Loucy (cell line): Measurements from ENCODE around the gene MYL11.

Source experiments
- H2AFZ ChIP-seq: fragments of 200-600 bp; sonication (generic); 2 replicates; pipeline ENCODE4 v1.6.0; 2016; ENCODE audit warnings: antibody characterized with exemption, mild to moderate bottlenecking, low read length, moderate library complexity
- H3F3A ChIP-seq: fragments of 200-600 bp; 2 replicates; pipeline ENCODE4 v1.6.0; 2016; ENCODE audit warnings: antibody characterized with exemption, low read depth, mild to moderate bottlenecking
- H3K27me3 ChIP-seq: fragments of 200-600 bp; sonication (generic); 2 replicates; pipeline ENCODE4 v1.6.1; 2014; ENCODE audit warnings: low read length, mild to moderate bottlenecking; ENCODE audit not compliant: insufficient read depth, poor library complexity, severe bottlenecking
- H3K36me3 ChIP-seq: fragments of 200-600 bp; sonication (generic); 2 replicates; pipeline ENCODE4 v1.6.1; 2016; ENCODE audit warnings: low read length; ENCODE audit not compliant: insufficient read depth
- H3K4me1 ChIP-seq: fragments of 200-600 bp; sonication (generic); 2 replicates; pipeline ENCODE4 v1.5.1; 2014; ENCODE audit warnings: low read length, mild to moderate bottlenecking; ENCODE audit not compliant: insufficient read depth, poor library complexity, severe bottlenecking
- H3K4me2 ChIP-seq: fragments of 200-600 bp; sonication (generic); 2 replicates; pipeline ENCODE4 v1.6.0; 2014; ENCODE audit warnings: antibody characterized with exemption, low read length, low read depth, mild to moderate bottlenecking; ENCODE audit not compliant: poor library complexity, severe bottlenecking
- H3K4me3 ChIP-seq: fragments of 200-600 bp; sonication (generic); 2 replicates; pipeline ENCODE4 v1.5.1; 2014; ENCODE audit warnings: low read length, mild to moderate bottlenecking, mixed read lengths; ENCODE audit not compliant: poor library complexity, severe bottlenecking
- H3K79me2 ChIP-seq: fragments of 200-600 bp; sonication (generic); 2 replicates; pipeline ENCODE4 v1.6.1; 2014; ENCODE audit warnings: low read length; ENCODE audit not compliant: insufficient read depth
- H3K9ac ChIP-seq: fragments of 200-600 bp; sonication (generic); 2 replicates; pipeline ENCODE4 v1.6.0; 2014; ENCODE audit warnings: mild to moderate bottlenecking, low read depth, low read length, moderate library complexity; ENCODE audit not compliant: poor library complexity, severe bottlenecking
- H3K9me2 ChIP-seq: fragments of 200-600 bp; sonication (generic); replicated peaks from 2 replicates; pipeline ENCODE4 v1.6.1; 2016; ENCODE audit warnings: low read depth, low read length, mixed read lengths
- H3K9me3 ChIP-seq: fragments of 200-600 bp; sonication (generic); 2 replicates; pipeline ENCODE4 v1.6.1; 2014; ENCODE audit warnings: mild to moderate bottlenecking, antibody characterized with exemption, low read length, low read depth; ENCODE audit not compliant: insufficient read depth
- H4K20me1 ChIP-seq: fragments of 200-600 bp; sonication (generic); 2 replicates; pipeline ENCODE4 v1.6.0; 2014; ENCODE audit warnings: antibody characterized with exemption, low read length, mild to moderate bottlenecking; ENCODE audit not compliant: insufficient read depth, poor library complexity, severe bottlenecking
- CTCF ChIP-seq: fragments of 200-600 bp; sonication (generic); conservative IDR thresholded peaks from 2 replicates; pipeline ENCODE4 v1.5.1; 2014; ENCODE audit warnings: mild to moderate bottlenecking, antibody characterized with exemption, low read length
- EZH2phosphoT487 ChIP-seq: fragments of 200-600 bp; IDR thresholded peaks from 2 replicates; pipeline ENCODE4 v1.6.1; 2018; ENCODE audit warnings: antibody characterized with exemption, mild to moderate bottlenecking, moderate library complexity, borderline replicate concordance

MYL11 gene

GRCh38 chr16:30346286-30346685, 28.3 kb upstream of the MYL11 start:
- H4K20me1 ChIP-seq: no peaks in the 10 kb centered on the region
- no peak overlapping the region for H3K4me3 ChIP-seq
- no peak overlapping the region for H2AFZ ChIP-seq
- H3K79me2 ChIP-seq: peaks cover under 1% of the 10 kb centered on the region; the same call in 1 of the 2 replicates
- H3F3A ChIP-seq: peaks cover 5% of the 10 kb centered on the region; the same call in 1 of the 2 replicates
- H3K9me2 ChIP-seq: no peaks in the 10 kb centered on the region
- TF ChIP-seq EZH2phosphoT487 (no peak), CTCF (no peak)
- peaks cover 7% of the 10 kb centered on the region; the same call in 1 of the 2 replicates for H3K36me3 ChIP-seq
- H3K9me3 ChIP-seq: no peaks in the 10 kb centered on the region
- no peak overlapping the region for H3K4me2 ChIP-seq
- H3K9ac ChIP-seq: no peak overlapping the region
- no peaks in the 10 kb centered on the region for H3K27me3 ChIP-seq
- peaks cover 18% of the 10 kb centered on the region for H3K4me1 ChIP-seq

DNA sequence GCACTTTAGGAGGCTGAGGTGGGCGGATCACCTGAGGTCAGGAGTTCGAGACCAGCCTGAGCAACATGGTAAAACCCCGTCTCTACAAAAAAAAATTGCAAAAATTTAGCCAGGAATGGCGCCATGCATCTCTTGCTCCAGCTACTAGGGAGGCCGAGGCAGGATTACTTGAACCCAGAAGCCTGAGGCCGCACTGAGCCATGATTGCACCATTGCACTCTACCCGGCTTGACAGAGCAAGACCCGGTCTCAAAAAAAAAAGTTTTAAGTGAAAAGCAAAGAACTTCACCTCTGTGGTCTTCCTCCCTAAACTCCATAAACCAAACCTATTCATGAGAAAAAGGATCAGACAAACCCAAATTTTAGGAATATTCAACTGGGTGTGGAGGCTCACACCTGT, 26.5 kb upstream of the MYL11 start:
- Histone ChIP-seq H3K9me3 (no peaks in the 10 kb centered on the region), H3F3A (peaks cover 5% of the 10 kb centered on the region; the same call in 1 of the 2 replicates), H3K27me3 (no peaks in the 10 kb centered on the region), H2AFZ (no peak overlapping the region), H3K4me1 (peaks cover 18% of the 10 kb centered on the region), H3K4me3 (no peak overlapping the region), H3K9me2 (no peaks in the 10 kb centered on the region), H3K36me3 (peaks cover 19% of the 10 kb centered on the region; the same call in 1 of the 2 replicates), H3K9ac (no peak overlapping the region), H3K79me2 (peaks cover 19% of the 10 kb centered on the region), H3K4me2 (no peak overlapping the region), H4K20me1 (peaks cover under 1% of the 10 kb centered on the region)
- TF ChIP-seq EZH2phosphoT487: no peak
- TF ChIP-seq CTCF: no peak

- Histone ChIP-seq H3K4me2 (peak overlapping the region; percentile 3), H3K27me3 (no peaks in the 10 kb centered on the region), H4K20me1 (peaks cover 8% of the 10 kb centered on the region), H3K79me2 (peaks cover 27% of the 10 kb centered on the region), H3K4me1 (peaks cover 23% of the 10 kb centered on the region), H2AFZ (no peak overlapping the region), H3K9me2 (no peaks in the 10 kb centered on the region), H3K4me3 (no peak overlapping the region), H3K36me3 (peaks cover 19% of the 10 kb centered on the region; the same call in 1 of the 2 replicates), H3K9ac (no peak overlapping the region), H3K9me3 (no peaks in the 10 kb centered on the region), H3F3A (peaks cover 5% of the 10 kb centered on the region; the same call in 1 of the 2 replicates)
- TF ChIP-seq EZH2phosphoT487 (no peak), CTCF (no peak)
These were observed 25.7 kb upstream of the MYL11 start for GRCh38 chr16:30348929-30349328.
